Astrocyte of the cerebellum (primary cell): ENCODE data around the gene DLK1.

ENCODE experiments used
- DNase-seq: peaks from one replicate; pipeline ENCODE4 v3.0.0-alpha.2; 2011; ENCODE audit warnings: low read depth
- H3K4me3 ChIP-seq: 2 replicates; pipeline ENCODE4 v1.5.1; 2011; ENCODE audit warnings: mild to moderate bottlenecking, low read depth, low read length, moderate library complexity
- in situ Hi-C: cut with HindIII; loops from 2 replicates; pipeline ENCODE4 v1.10.0; 2017; ENCODE audit warnings: low sequenced_read_pairs
- TF ChIP-seq, protein P1 (sequence below): IDR thresholded peaks from 2 replicates; pipeline ENCODE4 v1.5.1; 2012; ENCODE audit warnings: low read length, low read depth, moderate library complexity, mild to moderate bottlenecking; ENCODE audit errors: missing control alignments

Gene DLK1

GRCh38 chr14:100698066-100698465 lies 28.6 kb upstream of the DLK1 start:
- H3K4me3 ChIP-seq: no peak overlapping the region
- no peak for DNase-seq
- in situ Hi-C loops: no loop called here
- TF ChIP-seq, protein P1, sequence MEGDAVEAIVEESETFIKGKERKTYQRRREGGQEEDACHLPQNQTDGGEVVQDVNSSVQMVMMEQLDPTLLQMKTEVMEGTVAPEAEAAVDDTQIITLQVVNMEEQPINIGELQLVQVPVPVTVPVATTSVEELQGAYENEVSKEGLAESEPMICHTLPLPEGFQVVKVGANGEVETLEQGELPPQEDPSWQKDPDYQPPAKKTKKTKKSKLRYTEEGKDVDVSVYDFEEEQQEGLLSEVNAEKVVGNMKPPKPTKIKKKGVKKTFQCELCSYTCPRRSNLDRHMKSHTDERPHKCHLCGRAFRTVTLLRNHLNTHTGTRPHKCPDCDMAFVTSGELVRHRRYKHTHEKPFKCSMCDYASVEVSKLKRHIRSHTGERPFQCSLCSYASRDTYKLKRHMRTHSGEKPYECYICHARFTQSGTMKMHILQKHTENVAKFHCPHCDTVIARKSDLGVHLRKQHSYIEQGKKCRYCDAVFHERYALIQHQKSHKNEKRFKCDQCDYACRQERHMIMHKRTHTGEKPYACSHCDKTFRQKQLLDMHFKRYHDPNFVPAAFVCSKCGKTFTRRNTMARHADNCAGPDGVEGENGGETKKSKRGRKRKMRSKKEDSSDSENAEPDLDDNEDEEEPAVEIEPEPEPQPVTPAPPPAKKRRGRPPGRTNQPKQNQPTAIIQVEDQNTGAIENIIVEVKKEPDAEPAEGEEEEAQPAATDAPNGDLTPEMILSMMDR: no peak

GRCh38 chr14:100698666-100699448 lies 27.8 kb upstream of the DLK1 start:
- DNase-seq: no peak
- in situ Hi-C loops: no loop called here
- TF ChIP-seq, protein P1: no peak
- H3K4me3 ChIP-seq: no peak overlapping the region

DNA sequence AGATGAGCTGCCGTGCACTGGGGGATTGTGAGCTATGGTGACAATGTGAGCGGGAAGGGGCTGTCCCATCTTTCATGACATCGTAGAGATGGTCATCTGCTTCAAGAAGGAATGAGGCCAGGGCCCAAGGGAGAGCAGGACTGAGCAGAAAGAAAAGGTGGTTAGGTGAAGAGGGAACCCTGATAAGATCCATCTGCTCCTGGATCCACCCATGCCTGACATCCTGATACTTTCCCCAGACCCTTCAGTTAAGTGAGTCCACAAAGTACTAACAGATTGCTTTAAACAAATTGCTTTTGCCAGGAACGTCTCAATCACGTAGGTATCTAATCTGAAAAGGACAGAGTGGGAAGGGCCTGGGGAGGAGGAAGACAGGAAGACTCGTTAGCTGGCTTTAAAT lies 25.4 kb upstream of the DLK1 start:
- TF ChIP-seq, protein P1: no peak
- in situ Hi-C loops: no loop called here
- H3K4me3 ChIP-seq: no peak overlapping the region
- no peak for DNase-seq

DNA sequence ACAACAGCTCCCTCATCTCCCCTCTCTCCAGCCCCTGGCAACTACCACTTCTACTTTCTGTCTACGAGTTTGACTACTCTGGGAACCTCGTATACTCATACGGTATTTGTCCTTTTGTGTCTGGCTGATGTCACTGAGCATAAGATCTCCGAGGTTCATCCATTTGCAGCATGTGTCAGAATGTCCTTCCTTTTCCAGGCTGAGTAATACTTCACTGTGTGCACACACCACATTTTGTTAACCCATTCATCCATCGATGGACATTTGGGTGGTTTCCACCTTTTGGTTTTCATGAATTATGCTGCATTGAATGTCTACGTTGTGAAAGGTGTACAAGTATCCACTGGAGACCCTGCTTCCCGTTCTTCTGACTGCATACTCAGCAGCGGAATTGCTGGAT lies 24.1 kb upstream of the DLK1 start:
- no peak overlapping the region for H3K4me3 ChIP-seq
- TF ChIP-seq, protein P1: no peak
- in situ Hi-C loops: no loop called here
- no peak for DNase-seq

DNA sequence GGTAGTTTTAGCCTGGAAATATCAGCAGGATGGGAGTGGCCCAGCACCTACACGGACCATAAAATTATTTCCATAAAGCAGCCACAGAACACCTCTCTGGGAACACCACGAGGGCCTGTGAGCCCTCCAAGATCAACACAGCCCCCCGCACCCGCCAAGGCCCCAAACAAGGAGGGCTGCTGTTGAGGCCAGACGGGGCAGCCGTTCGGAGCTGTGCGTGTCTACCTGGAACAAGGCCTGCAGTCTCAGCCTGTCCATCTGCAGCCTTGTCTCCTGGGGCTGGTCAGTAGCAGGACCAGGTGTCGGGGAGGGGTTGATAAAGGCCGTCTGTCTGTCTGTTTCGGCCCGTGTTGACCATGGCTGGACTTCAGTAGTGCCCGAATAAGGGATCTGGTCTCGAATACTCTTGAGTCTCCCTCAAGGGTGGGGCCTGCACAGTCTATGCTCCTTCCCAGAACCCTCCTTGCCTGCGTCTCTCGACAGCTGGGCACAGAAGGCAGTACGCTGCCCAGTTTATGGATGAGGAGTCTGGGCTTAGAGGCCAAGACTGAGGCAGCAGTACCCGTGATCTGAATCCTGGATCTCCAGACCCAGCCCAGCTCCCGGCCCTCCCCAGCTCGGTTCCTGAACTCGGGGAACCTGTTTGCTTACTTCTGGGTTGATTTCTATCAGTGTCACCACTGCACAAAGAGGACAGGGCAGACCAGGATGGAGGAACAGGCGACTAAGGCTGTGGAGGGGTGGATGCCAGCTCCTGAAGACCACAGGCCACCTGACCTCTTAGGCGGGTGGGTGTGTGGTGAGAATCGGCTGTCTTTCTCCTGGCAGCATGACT lies 23.1 kb upstream of the DLK1 start:
- TF ChIP-seq, protein P1: no peak
- DNase-seq: no peak

GRCh38 chr14:100706200-100706599 lies 20.5 kb upstream of the DLK1 start:
- TF ChIP-seq, protein P1: no peak
- in situ Hi-C loops: no loop called here
- no peak for DNase-seq
- H3K4me3 ChIP-seq: no peak overlapping the region

More for the DNA sequence above, 23.1 kb upstream of the DLK1 start:
- no peak overlapping the region for H3K4me3 ChIP-seq
- in situ Hi-C loops: no loop called here
